Measurements from ENCODE around the gene TAF13.

DNA sequence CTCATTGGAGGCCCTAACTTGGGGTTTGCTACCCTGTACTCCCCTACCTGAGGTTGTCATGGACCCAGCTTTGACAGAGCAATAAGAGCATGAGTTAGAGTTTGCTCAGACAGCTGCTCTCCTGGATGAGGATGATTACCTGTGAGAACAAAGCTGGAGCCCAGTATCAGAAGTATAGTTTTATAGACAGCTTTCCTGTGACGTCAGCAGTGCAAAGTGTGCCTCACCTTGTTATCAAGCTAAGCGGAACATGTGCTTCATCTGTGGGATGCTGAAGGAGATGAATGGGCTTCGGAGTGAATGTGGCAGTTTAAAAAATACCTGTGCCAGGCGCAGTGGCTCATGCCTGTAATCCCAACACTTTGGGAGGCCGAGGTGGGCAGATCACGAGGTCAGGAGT, 28.5 kb downstream of the TAF13 start:
- TF ChIP-seq, protein P1, sequence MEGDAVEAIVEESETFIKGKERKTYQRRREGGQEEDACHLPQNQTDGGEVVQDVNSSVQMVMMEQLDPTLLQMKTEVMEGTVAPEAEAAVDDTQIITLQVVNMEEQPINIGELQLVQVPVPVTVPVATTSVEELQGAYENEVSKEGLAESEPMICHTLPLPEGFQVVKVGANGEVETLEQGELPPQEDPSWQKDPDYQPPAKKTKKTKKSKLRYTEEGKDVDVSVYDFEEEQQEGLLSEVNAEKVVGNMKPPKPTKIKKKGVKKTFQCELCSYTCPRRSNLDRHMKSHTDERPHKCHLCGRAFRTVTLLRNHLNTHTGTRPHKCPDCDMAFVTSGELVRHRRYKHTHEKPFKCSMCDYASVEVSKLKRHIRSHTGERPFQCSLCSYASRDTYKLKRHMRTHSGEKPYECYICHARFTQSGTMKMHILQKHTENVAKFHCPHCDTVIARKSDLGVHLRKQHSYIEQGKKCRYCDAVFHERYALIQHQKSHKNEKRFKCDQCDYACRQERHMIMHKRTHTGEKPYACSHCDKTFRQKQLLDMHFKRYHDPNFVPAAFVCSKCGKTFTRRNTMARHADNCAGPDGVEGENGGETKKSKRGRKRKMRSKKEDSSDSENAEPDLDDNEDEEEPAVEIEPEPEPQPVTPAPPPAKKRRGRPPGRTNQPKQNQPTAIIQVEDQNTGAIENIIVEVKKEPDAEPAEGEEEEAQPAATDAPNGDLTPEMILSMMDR (IDR thresholded peaks at IDR 0.05; ENCODE audit: low read depth, low read length, poor library complexity, severe bottlenecking): no peak
- TF ChIP-seq EZH2phosphoT487 (IDR thresholded peaks at IDR 0.05; ENCODE audit: borderline replicate concordance, low read length): no peak

Data from DOHH2 (cell line).